NCI-H524 (cell line): Measurements from ENCODE around the gene TSSK6.
A peak's percentile ranks its signal among the peaks of the same experiment; 100 is the strongest.

Experiments
- DNase-seq, 2 experiments: peaks; one replicate each; lab custom pipeline; 2025; lab: John Stamatoyannopoulos, UW

The TSSK6 gene

GRCh38 chr19:19505669-19506326 is 9.6 kb downstream of the TSSK6 start:
- no peak for DNase-seq

- no peak for DNase-seq
Measured at GRCh38 chr19:19504754-19505668, 10.3 kb downstream of the TSSK6 start.

GRCh38 chr19:19502808-19503602 is 12.3 kb downstream of the TSSK6 start:
- no peak for DNase-seq

GRCh38 chr19:19502281-19502680 is 13.1 kb downstream of the TSSK6 start:
- DNase-seq = no peak

GRCh38 chr19:19501798-19502197 is 13.6 kb downstream of the TSSK6 start:
- no peak for DNase-seq

GRCh38 chr19:19500975-19501644 is 14.2 kb downstream of the TSSK6 start:
- no peak for DNase-seq

GRCh38 chr19:19499272-19499995 is 15.9 kb downstream of the TSSK6 start:
- DNase-seq = no peak

GRCh38 chr19:19498255-19498991 is 16.9 kb downstream of the TSSK6 start:
- no peak for DNase-seq

- no peak for DNase-seq
Measured at GRCh38 chr19:19495614-19496603, 19.4 kb downstream of the TSSK6 start.

GRCh38 chr19:19493841-19494546 is 21.4 kb downstream of the TSSK6 start:
- DNase-seq = no peak

GRCh38 chr19:19492026-19492610 is 23.2 kb downstream of the TSSK6 start:
- DNase-seq = no peak

GRCh38 chr19:19491321-19492025 is 23.9 kb downstream of the TSSK6 start:
- DNase-seq = no peak

GRCh38 chr19:19490214-19490968 is 25.0 kb downstream of the TSSK6 start:
- DNase-seq = peak; percentile 54 to 82

- no peak for DNase-seq
Measured at GRCh38 chr19:19489804-19490204, 25.5 kb downstream of the TSSK6 start.

- peak in 1 of 2 experiments; percentile 17 for DNase-seq
Measured at GRCh38 chr19:19488875-19489690, 26.3 kb downstream of the TSSK6 start.
